OCI-LY3 (cell line): ENCODE measurements around the gene C4orf46.

Source experiments
- H2AFZ ChIP-seq: fragments of 200-600, 300-600 bp; shearing (Covaris generic); 2 replicates; pipeline ENCODE4 v1.6.0; 2014; ENCODE audit warnings: antibody characterized with exemption, low read depth, low read length
- H3K27ac ChIP-seq: fragments of 200-600, 300-600 bp; sonication (generic); 2 replicates; pipeline ENCODE4 v1.5.1; 2014; ENCODE audit warnings: mild to moderate bottlenecking, low read length, moderate library complexity, mixed read lengths
- H3K27me3 ChIP-seq: fragments of 200-600, 300-600 bp; sonication (generic); 2 replicates; pipeline ENCODE4 v1.6.1; 2014; ENCODE audit warnings: low read depth, low read length, mixed read lengths
- H3K36me3 ChIP-seq: fragments of 200-600, 300-600 bp; sonication (generic); replicated peaks from 2 replicates; pipeline ENCODE3; 2014; ENCODE audit warnings: low read depth, low read length, mixed read lengths
- H3K4me1 ChIP-seq: fragments of 300-600, 200-600 bp; sonication (generic); 2 replicates; pipeline ENCODE4 v1.6.1; 2014; ENCODE audit warnings: low read length, mixed read lengths
- H3K4me2 ChIP-seq: fragments of 200-600, 300-600 bp; sonication (generic); 2 replicates; pipeline ENCODE4 v1.6.1; 2014; ENCODE audit warnings: low read length, mixed read lengths
- H3K4me3 ChIP-seq: fragments of 300-600, 200-600 bp; sonication (generic); 2 replicates; pipeline ENCODE4 v1.5.1; 2014; ENCODE audit warnings: antibody characterized with exemption, mild to moderate bottlenecking, low read length, moderate library complexity
- H3K79me2 ChIP-seq: fragments of 300-600, 200-600 bp; shearing (Covaris generic); 2 replicates; pipeline ENCODE4 v1.6.1; 2014; ENCODE audit warnings: mild to moderate bottlenecking, low read length, mixed read lengths
- H3K9ac ChIP-seq: fragments of 300-600, 200-600 bp; shearing (Covaris generic); 2 replicates; pipeline ENCODE4 v1.6.0; 2014; ENCODE audit warnings: mild to moderate bottlenecking, low read length, moderate library complexity
- H3K9me3 ChIP-seq: fragments of 200-600, 300-600 bp; shearing (Covaris generic); 2 replicates; pipeline ENCODE4 v1.6.1; 2014; ENCODE audit warnings: low read length, mixed read lengths; ENCODE audit not compliant: insufficient read depth
- H4K20me1 ChIP-seq: fragments of 200-600, 300-600 bp; sonication (generic); 2 replicates; pipeline ENCODE4 v1.6.1; 2016; ENCODE audit warnings: low read length, mixed read lengths; ENCODE audit not compliant: insufficient read depth
- EZH2phosphoT487 ChIP-seq: fragments of 200-600 bp; shearing (Covaris generic); IDR thresholded peaks from 2 replicates; pipeline ENCODE4 v1.6.1; 2018; ENCODE audit warnings: antibody characterized with exemption, mixed run types, low read depth
- TF ChIP-seq, protein P1 (sequence below): fragments of 200-600, 300-600 bp; sonication (generic); IDR thresholded peaks from 2 replicates; pipeline ENCODE4 v1.5.1; 2014; ENCODE audit warnings: antibody characterized with exemption, low read length, low read depth

C4orf46 gene

DNA sequence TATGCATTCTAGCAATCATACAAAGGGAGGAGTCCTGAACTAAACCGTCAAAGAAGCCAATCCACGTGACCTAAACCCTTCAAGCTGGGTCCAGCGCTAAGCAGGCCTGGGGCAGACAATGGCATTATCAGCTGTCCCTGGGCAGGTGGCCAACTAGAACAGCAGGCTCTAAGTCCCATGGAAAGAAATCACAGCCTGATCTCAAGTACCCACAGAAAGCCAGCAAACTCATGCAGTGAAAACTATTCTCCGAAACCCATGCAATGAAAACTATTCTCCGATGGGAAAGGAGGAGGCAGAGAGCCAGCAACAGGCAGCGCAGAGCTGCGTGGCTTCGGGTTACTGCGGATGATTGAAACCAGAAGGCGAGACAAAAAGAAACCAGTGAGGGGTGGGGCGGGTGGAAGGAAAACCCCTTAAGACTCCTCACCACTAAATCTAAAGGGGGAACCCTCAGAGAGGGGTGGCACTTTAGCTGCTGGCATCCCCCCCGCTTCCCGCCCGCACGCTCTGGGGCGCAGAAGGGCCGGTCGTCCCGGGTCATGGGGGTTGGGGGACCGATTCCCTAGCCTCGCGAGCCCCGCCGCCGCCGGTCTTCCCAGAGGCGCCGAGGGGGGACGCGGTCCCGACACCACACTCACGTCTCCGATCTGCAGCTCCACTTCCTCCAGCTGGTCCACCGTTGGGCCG, 567 bp downstream of the C4orf46 start:
- H3K9ac ChIP-seq, result peak overlapping the region; percentile 99
- TF ChIP-seq EZH2phosphoT487, result no peak
- TF ChIP-seq, protein P1, sequence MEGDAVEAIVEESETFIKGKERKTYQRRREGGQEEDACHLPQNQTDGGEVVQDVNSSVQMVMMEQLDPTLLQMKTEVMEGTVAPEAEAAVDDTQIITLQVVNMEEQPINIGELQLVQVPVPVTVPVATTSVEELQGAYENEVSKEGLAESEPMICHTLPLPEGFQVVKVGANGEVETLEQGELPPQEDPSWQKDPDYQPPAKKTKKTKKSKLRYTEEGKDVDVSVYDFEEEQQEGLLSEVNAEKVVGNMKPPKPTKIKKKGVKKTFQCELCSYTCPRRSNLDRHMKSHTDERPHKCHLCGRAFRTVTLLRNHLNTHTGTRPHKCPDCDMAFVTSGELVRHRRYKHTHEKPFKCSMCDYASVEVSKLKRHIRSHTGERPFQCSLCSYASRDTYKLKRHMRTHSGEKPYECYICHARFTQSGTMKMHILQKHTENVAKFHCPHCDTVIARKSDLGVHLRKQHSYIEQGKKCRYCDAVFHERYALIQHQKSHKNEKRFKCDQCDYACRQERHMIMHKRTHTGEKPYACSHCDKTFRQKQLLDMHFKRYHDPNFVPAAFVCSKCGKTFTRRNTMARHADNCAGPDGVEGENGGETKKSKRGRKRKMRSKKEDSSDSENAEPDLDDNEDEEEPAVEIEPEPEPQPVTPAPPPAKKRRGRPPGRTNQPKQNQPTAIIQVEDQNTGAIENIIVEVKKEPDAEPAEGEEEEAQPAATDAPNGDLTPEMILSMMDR, result no peak
- peaks cover 23% of the 10 kb centered on the region for H3K36me3 ChIP-seq
- H4K20me1 ChIP-seq, result peaks cover 27% of the 10 kb centered on the region
- no peaks in the 10 kb centered on the region for H3K9me3 ChIP-seq
- H2AFZ ChIP-seq, result peak overlapping the region; percentile 71
- H3K27ac ChIP-seq, result peak overlapping the region; percentile 94
- H3K4me3 ChIP-seq, result peak overlapping the region; percentile 82
- peaks cover 63% of the 10 kb centered on the region for H3K79me2 ChIP-seq
- peak overlapping the region; percentile 88 for H3K4me2 ChIP-seq
- peaks cover 21% of the 10 kb centered on the region for H3K4me1 ChIP-seq
- no peaks in the 10 kb centered on the region for H3K27me3 ChIP-seq

DNA sequence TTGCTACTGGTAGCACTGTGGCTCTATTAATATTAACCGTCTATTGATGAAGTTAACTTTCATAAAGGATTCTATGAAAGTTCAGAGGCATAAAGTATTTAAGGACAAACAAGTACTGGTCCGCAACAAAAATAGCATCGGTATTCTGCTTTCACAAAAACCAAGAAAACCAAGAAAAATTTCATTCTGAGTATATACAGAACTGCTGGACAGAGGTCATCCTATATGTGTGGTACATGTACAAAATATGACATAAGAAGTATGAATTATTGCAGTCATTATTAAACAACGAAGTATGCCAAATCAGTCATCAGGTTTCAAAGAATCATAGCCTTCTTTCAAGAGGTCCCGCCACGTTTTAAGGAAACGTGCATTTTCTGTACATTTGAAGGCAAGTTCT, 2.4 kb downstream of the C4orf46 start:
- Histone ChIP-seq H3K4me1 (peaks cover 21% of the 10 kb centered on the region), H3K9me3 (no peaks in the 10 kb centered on the region), H3K4me3 (no peak overlapping the region), H3K4me2 (no peak overlapping the region), H3K9ac (no peak overlapping the region), H2AFZ (no peak overlapping the region), H3K36me3 (peaks cover 33% of the 10 kb centered on the region), H3K79me2 (peaks cover 63% of the 10 kb centered on the region), H3K27ac (no peak overlapping the region), H4K20me1 (peaks cover 27% of the 10 kb centered on the region), H3K27me3 (no peaks in the 10 kb centered on the region)
- TF ChIP-seq EZH2phosphoT487, result no peak
- TF ChIP-seq, protein P1, result no peak

- H3K36me3 ChIP-seq, result peaks cover 33% of the 10 kb centered on the region
- no peak overlapping the region for H2AFZ ChIP-seq
- no peaks in the 10 kb centered on the region for H3K27me3 ChIP-seq
- no peak overlapping the region for H3K9ac ChIP-seq
- no peaks in the 10 kb centered on the region for H3K9me3 ChIP-seq
- H3K4me2 ChIP-seq, result no peak overlapping the region
- peaks cover 27% of the 10 kb centered on the region for H4K20me1 ChIP-seq
- no peak for TF ChIP-seq EZH2phosphoT487
- TF ChIP-seq, protein P1, result peak; percentile 45
- no peak overlapping the region for H3K27ac ChIP-seq
- peaks cover 16% of the 10 kb centered on the region for H3K4me1 ChIP-seq
- no peak overlapping the region for H3K4me3 ChIP-seq
- H3K79me2 ChIP-seq, result peaks cover 55% of the 10 kb centered on the region
Observed at GRCh38 chr4:158667651-158668198, 4.0 kb downstream of the C4orf46 start.

DNA sequence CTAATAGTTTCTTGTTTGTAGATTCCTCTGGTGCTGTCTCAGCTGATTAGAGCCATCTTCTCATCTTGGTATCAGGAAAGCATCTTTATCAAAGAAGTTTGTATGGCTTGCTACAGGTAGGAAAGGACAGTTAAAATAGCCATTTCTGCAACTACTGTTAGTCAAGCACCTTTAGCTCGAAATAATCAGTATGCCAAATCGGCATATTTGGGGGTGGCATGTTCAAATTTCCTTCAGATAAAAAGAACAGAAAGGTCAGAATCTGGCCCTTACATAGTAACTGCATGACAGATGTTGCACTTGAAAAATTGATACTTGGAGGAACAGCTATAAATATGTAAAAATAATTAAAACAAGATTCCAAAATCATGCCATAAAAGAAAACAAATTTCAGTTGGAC, 4.8 kb downstream of the C4orf46 start:
- Histone ChIP-seq H3K4me1 (peaks cover 16% of the 10 kb centered on the region), H2AFZ (no peak overlapping the region), H3K79me2 (peaks cover 51% of the 10 kb centered on the region), H4K20me1 (peaks cover 27% of the 10 kb centered on the region), H3K4me3 (no peak overlapping the region), H3K4me2 (no peak overlapping the region), H3K27ac (no peak overlapping the region), H3K36me3 (peaks cover 33% of the 10 kb centered on the region), H3K9me3 (no peaks in the 10 kb centered on the region), H3K27me3 (no peaks in the 10 kb centered on the region), H3K9ac (no peak overlapping the region)
- no peak for TF ChIP-seq EZH2phosphoT487
- TF ChIP-seq, protein P1, result no peak
